WTC11 (cell line): Measurements from ENCODE around the gene SMAD3. TPM values are rescaled to one million over a fixed set of nuclear protein-coding genes. Genes with fewer than 3 reads are reported as not detected.

Source experiments
- ATAC-seq: fragments of 200-7000 bp; cut with Tn5 transposase; 2 replicates; pipeline ENCODE4 v1.10.0; 2021; ENCODE audit warnings: mild to moderate bottlenecking, moderate library complexity
- CTCF ChIA-PET: fragments of 300-600 bp; sonication (Branson Sonifier 250); formaldehyde crosslinking; loops from one replicate; lab custom pipeline; 2021; ENCODE audit warnings: antibody characterized with exemption; lab: Charles Lee
- POLR2A ChIA-PET: fragments of 350-600 bp; sonication (Branson Sonifier 250); formaldehyde crosslinking; loops from one replicate; lab custom pipeline; 2021; ENCODE audit warnings: antibody characterized with exemption; lab: Charles Lee
- DNase-seq: peaks from one replicate; pipeline ENCODE4 v3.0.0; 2021; ENCODE audit warnings: low spot score
- H3K27ac Mint-ChIP-seq: 2 replicates; pipeline ENCODE4 v1.8.0; 2021; ENCODE audit warnings: mixed read lengths
- H3K27me3 Mint-ChIP-seq: 2 replicates; pipeline ENCODE4 v1.8.0; 2021; ENCODE audit warnings: low read depth, mild to moderate bottlenecking, moderate library complexity, mixed read lengths
- H3K36me3 Mint-ChIP-seq: 2 replicates; pipeline ENCODE4 v1.8.0; 2021; ENCODE audit warnings: mixed read lengths
- H3K4me1 Mint-ChIP-seq: 2 replicates; pipeline ENCODE4 v1.8.0; 2022; ENCODE audit warnings: mixed read lengths
- H3K4me3 Mint-ChIP-seq: 2 replicates; pipeline ENCODE4 v1.8.0; 2021; ENCODE audit warnings: mild to moderate bottlenecking, moderate library complexity, mixed read lengths
- H3K9me3 Mint-ChIP-seq: 2 replicates; pipeline ENCODE4 v1.8.0; 2021; ENCODE audit warnings: mixed read lengths
- CBFB ChIP-seq: sonication (generic); formaldehyde crosslinking; IDR thresholded peaks from 2 replicates; pipeline ENCODE4 v1.8.1; 2022; ENCODE audit warnings: mild to moderate bottlenecking, low read depth, missing genetic modification reagents
- CREM ChIP-seq: sonication (generic); formaldehyde crosslinking; IDR thresholded peaks from 2 replicates; pipeline ENCODE4 v1.8.1; 2022; ENCODE audit warnings: mild to moderate bottlenecking, missing genetic modification reagents, moderate library complexity
- FOXP4 ChIP-seq: sonication (generic); formaldehyde crosslinking; IDR thresholded peaks from 2 replicates; pipeline ENCODE4 v1.8.0; 2022; ENCODE audit warnings: mild to moderate bottlenecking, missing genetic modification reagents
- GABPB1 ChIP-seq: sonication (generic); formaldehyde crosslinking; IDR thresholded peaks from 2 replicates; pipeline ENCODE4 v1.8.1; 2023; ENCODE audit warnings: mild to moderate bottlenecking, missing genetic modification reagents
- GRHL2 ChIP-seq: fragments of 250-450 bp; sonication (Bioruptor Pico); IDR thresholded peaks from 2 replicates; pipeline ENCODE4 v1.8.0; 2022; ENCODE audit warnings: mild to moderate bottlenecking, moderate library complexity; ENCODE audit not compliant: insufficient replicate concordance, severe bottlenecking
- HMGA2 ChIP-seq: fragments of 250-450 bp; sonication (Bioruptor Pico); IDR thresholded peaks from 2 replicates; pipeline ENCODE4 v1.4.0; 2021; ENCODE audit warnings: mild to moderate bottlenecking, moderate library complexity
- NFATC4 ChIP-seq: fragments of 250-450 bp; sonication (Bioruptor Pico); IDR thresholded peaks from 2 replicates; pipeline ENCODE4 v1.9.0; 2021; ENCODE audit warnings: mild to moderate bottlenecking
- NFE2L1 ChIP-seq: sonication (generic); formaldehyde crosslinking; IDR thresholded peaks from 2 replicates; pipeline ENCODE4 v1.8.1; 2023; ENCODE audit warnings: missing genetic modification reagents
- NFYB ChIP-seq: sonication (generic); formaldehyde crosslinking; conservative IDR thresholded peaks from 2 replicates; pipeline ENCODE4 v1.8.0; 2022; ENCODE audit warnings: low read depth, missing genetic modification reagents
- TEAD4 ChIP-seq: sonication (generic); formaldehyde crosslinking; IDR thresholded peaks from 2 replicates; pipeline ENCODE4 v1.8.0; 2022; ENCODE audit warnings: mild to moderate bottlenecking, missing genetic modification reagents
- ZNF317 ChIP-seq: sonication (generic); formaldehyde crosslinking; IDR thresholded peaks from 2 replicates; pipeline ENCODE4 v1.8.1; 2023; ENCODE audit warnings: low read depth, mild to moderate bottlenecking, moderate library complexity, missing genetic modification reagents, borderline replicate concordance
- ZNF423 ChIP-seq: fragments of 250-450 bp; sonication (Bioruptor Pico); IDR thresholded peaks from 2 replicates; pipeline ENCODE4 v2.1.2; 2022; ENCODE audit warnings: mild to moderate bottlenecking, moderate library complexity
- ZNF512 ChIP-seq: sonication (generic); formaldehyde crosslinking; IDR thresholded peaks from 2 replicates; pipeline ENCODE4 v1.8.1; 2022; ENCODE audit warnings: missing genetic modification reagents, borderline replicate concordance
- total RNA-seq: library from RNA; stranded (reverse); gene quantifications from 3 replicates; pipeline ENCODE4 v1.2.3, GENCODE V29; 2021
- TF ChIP-seq, protein P1 (sequence below): sonication (generic); formaldehyde crosslinking; IDR thresholded peaks from 2 replicates; pipeline ENCODE4 v1.8.1; 2023; ENCODE audit warnings: mild to moderate bottlenecking, missing genetic modification reagents
- TF ChIP-seq, protein P2 (sequence below): fragments of 250-450 bp; sonication (Bioruptor Pico); conservative IDR thresholded peaks from 2 replicates; pipeline ENCODE4 v1.9.0; 2021; ENCODE audit warnings: mild to moderate bottlenecking

Gene SMAD3
- total RNA-seq, 1 experiment from 2014 or later = 34.6 TPM

DNA sequence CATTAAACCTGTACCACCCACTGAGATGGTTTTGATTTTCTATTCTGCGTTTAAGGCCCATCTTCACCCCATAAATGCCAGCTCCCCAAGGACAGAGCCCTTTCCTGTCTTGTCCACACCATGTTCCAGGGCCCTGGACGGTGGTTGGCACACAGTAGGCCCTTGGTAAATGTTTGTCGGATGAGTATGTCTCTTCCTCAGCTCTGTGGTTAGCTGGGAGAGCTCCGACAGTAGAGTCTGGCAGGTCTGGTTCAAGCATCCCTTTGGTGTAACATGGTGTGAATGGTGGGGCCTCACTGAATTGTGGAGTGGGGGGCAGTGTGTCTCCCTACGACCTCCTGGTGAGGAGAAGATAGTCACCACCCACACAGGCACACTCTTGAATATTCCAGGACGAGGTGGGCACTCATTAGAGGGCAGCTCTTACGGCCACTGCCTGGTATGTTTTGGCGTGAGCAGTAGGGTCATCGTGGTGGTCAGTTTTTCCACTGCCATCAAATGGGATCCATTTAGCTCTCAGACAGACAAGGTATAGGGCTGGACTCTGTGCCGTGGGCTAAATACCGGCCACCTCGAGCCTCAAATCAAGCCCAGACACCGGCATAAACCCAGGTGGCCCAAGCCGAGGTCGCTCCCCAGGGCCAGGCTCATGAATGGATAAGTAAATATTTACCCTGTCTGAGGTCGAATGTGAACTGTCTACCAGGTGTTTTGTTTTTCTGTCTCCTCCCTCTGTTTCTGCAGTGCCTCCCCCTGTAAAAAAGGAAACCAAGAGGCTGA, 61.3 kb downstream of the SMAD3 start:
- POLR2A ChIA-PET = no interaction called here
- no peak for DNase-seq
- TF ChIP-seq, protein P1, sequence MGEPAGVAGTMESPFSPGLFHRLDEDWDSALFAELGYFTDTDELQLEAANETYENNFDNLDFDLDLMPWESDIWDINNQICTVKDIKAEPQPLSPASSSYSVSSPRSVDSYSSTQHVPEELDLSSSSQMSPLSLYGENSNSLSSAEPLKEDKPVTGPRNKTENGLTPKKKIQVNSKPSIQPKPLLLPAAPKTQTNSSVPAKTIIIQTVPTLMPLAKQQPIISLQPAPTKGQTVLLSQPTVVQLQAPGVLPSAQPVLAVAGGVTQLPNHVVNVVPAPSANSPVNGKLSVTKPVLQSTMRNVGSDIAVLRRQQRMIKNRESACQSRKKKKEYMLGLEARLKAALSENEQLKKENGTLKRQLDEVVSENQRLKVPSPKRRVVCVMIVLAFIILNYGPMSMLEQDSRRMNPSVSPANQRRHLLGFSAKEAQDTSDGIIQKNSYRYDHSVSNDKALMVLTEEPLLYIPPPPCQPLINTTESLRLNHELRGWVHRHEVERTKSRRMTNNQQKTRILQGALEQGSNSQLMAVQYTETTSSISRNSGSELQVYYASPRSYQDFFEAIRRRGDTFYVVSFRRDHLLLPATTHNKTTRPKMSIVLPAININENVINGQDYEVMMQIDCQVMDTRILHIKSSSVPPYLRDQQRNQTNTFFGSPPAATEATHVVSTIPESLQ (CRISPR knock-in tag) = no peak
- TF ChIP-seq CREM (CRISPR knock-in tag) (no peak), FOXP4 (CRISPR knock-in tag) (no peak), NFYB (CRISPR knock-in tag) (no peak), TEAD4 (no peak), CBFB (CRISPR knock-in tag) (no peak)
- TF ChIP-seq, all 79 proteins: peak for 0
- Mint-ChIP-seq H3K4me3 (no peak overlapping the region), H3K4me1 (peaks cover 53% of the 10 kb centered on the region), H3K27ac (peak overlapping the region; percentile 36; the same call in 1 of the 2 replicates), H3K9me3 (no peaks in the 10 kb centered on the region), H3K27me3 (no peaks in the 10 kb centered on the region), H3K36me3 (no peaks in the 10 kb centered on the region)
- no peak for ATAC-seq
- CTCF ChIA-PET = no interaction called here

DNA sequence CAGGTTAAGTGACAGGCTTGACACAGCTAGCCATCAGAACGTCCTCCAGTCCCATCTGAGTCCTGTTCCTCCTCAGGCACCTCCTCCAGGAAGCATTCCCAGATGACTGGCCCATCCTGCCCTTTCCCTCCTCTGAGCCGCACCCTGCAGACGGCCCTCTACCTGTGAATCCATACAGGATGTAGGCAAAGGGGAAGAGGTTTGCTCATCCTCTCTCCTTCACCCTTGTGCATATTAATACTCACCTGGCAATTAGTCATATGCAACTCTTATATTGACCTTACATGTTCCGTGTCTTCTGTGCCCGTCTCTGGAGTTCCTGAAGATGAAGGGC, 61.9 kb downstream of the SMAD3 start:
- H3K4me3 Mint-ChIP-seq = no peak overlapping the region
- peaks cover 51% of the 10 kb centered on the region for H3K4me1 Mint-ChIP-seq
- peak; percentile 43; the same call in 1 of the 2 replicates for ATAC-seq
- 0 out of 2 replicates have a peak, but pooled peaks have one; percentile 24 for TF ChIP-seq ZNF317 (CRISPR knock-in tag)
- TF ChIP-seq HMGA2 = no peak
- TF ChIP-seq, all 79 proteins: peak for 1
- Mint-ChIP-seq H3K27ac (0 out of 2 replicates have a peak overlapping the region, but pooled peaks have one; percentile 3), H3K27me3 (no peaks in the 10 kb centered on the region), H3K36me3 (no peaks in the 10 kb centered on the region), H3K9me3 (no peaks in the 10 kb centered on the region)
- CTCF ChIA-PET = no interaction called here
- DNase-seq = no peak
- POLR2A ChIA-PET = no interaction called here

DNA sequence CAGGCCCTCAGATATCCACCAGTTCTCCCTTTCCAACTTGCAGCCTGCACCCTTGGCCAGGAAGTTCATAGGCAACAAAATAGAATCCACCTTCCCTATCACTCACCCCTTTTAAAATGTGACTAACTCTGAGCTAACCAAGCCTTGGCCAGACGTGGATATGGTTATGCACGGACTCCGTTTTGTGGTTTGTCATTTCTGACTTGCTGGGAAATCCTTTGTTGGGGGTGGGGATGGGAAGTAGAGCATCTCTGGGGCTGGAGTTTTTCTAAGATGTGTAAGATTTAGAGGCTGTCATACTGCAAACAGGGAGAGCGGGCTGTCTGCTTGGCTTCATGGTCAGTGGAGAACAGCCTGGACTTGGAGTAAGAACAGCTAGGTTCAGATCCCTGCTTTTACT, 62.6 kb downstream of the SMAD3 start:
- Mint-ChIP-seq H3K27ac (no peak overlapping the region), H3K27me3 (no peaks in the 10 kb centered on the region), H3K36me3 (no peaks in the 10 kb centered on the region), H3K4me3 (no peak overlapping the region), H3K9me3 (no peaks in the 10 kb centered on the region), H3K4me1 (peaks cover 55% of the 10 kb centered on the region)
- no peak for ATAC-seq
- no peak for DNase-seq
- TF ChIP-seq GRHL2 (CRISPR knock-in tag) (no peak), GABPB1 (no peak), NFE2L1 (CRISPR knock-in tag) (no peak), ZNF512 (CRISPR knock-in tag) (no peak), NFATC4 (no peak), ZNF423 (CRISPR knock-in tag) (no peak), ZNF317 (CRISPR knock-in tag) (no peak)
- TF ChIP-seq, protein P2, sequence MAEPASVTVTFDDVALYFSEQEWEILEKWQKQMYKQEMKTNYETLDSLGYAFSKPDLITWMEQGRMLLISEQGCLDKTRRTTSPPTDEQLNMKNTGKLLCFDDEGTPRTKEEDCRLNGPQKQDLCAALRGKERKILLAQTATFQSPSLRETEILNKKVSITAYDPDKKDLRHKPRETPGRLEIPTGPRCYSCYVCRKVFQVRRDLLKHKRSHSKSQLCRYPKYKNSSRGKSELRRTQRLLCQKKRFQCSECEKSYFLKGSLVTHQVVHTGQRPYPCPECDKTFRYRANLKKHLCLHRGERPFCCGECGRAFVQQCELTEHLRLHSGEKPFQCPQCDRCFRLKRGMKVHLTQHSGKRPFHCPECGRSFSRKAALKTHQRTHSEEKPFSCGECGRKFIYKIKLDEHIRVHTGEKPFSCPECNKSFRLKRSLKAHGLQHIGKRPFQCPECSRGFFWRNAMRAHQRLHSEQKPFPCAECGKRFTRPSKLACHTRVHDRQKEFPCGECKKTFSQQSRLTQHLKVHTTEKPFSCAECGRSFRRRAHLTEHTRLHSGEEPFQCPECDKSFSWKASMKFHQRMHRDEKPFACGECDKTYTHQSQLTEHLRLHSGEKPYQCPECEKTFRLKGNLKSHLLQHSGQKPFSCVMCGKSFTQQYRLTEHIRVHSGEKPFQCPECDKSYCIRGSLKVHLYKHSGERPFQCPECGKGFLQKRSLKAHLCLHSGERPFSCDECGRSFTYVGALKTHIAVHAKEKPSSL (CRISPR knock-in tag) = no peak
- ChIA-PET CTCF (interaction anchor here (1.2 kb wide), 1 partner anchor 33 kb away, joined by 3 read pairs; no protein-coding TSS in a partner anchor), POLR2A (no interaction called here)
